Gastroesophageal sphincter (tissue), 2 donors: ENCODE data around the gene MMP24.

Source experiments
- EP300 ChIP-seq: sonication (generic); formaldehyde crosslinking; IDR thresholded peaks from one replicate; pipeline ENCODE4 v1.6.1; 2017; ENCODE audit warnings: antibody characterized with exemption, mild to moderate bottlenecking
- POLR2A ChIP-seq, 2 donors: fragments of 450-650 bp; IDR thresholded peaks; one replicate each; pipeline ENCODE4 v1.6.1; 2017; ENCODE audit warnings: antibody characterized with exemption in 2 of 2, mild to moderate bottlenecking in 2 of 2, moderate library complexity in 1 of 2
- POLR2AphosphoS5 ChIP-seq: sonication (generic); formaldehyde crosslinking; IDR thresholded peaks from one replicate; pipeline ENCODE4 v1.6.1; 2017; ENCODE audit warnings: antibody characterized with exemption

DNA sequence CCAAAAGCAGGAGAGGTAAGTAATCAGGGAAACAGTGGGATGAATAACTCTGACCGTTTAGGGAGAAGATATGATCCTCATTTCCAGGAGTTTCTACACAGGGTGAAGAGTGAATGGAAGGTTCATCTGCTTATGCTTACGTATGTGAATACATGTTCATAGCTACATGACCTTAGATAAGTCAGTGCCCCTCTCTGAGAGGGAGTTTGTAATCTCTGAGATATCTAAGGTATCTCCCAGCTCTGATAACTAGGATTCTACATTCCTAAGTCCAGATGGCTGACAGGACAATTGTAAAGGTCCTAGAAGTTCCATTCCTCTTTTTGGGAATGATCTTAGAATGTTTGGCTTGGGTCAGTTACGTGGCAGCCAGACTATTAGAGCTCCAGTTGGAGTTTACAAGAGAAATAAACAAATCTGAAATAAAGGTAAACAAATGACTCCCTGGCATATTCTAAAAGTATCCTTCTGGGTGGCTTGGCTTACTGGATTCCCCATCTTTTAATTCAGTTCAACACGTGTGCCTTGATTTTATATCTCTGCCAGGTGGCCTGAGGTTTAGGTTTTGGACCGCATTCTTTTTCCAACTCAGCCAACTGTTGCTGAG, 38.8 kb upstream of the MMP24 start:
- TF ChIP-seq EP300 (no peak), POLR2A (IDR thresholded peaks at IDR 0.05) (no peak), POLR2AphosphoS5 (no peak)
